ENCODE measurements around the gene HSPA4L. TPM values are rescaled to one million over a fixed set of nuclear protein-coding genes. Genes with fewer than 3 reads are reported as not detected.

Gene HSPA4L
- total and polyA plus RNA-seq, 2 donors, result 1.7 to 4.5 TPM

DNA sequence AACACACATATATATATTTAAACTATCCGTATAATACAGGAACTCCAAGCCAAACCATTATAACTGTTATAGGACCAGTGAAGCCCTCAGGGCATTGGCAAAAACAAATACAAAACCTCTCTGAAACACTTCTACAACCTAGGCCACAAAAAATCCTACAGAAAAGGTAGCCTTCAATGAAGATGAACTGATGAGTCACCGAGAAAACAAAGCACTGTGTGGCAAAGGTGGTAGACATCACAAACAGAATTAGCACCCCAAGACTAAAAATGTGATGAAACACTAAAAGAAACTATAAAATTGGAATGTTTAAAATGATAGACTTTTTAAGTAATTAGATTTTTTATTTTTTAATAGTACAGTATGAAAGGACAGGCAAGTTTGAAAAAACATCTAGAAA, 5.5 kb upstream of the HSPA4L start:
- Histone ChIP-seq H3K4me3 (ENCODE audit: low read depth, low read length) (no peak overlapping the region), H3K27ac (ENCODE audit: low read depth) (no peak overlapping the region), H3K4me1 (ENCODE audit: insufficient read depth) (peaks cover 2% of the 10 kb centered on the region), H3K36me3 (ENCODE audit: insufficient read depth) (no peaks in the 10 kb centered on the region)
- WGBS, result 90% methylated on average over 2 of the region's 2 CpGs
- no peak for DNase-seq (ENCODE audit: extremely low spot score)

DNA sequence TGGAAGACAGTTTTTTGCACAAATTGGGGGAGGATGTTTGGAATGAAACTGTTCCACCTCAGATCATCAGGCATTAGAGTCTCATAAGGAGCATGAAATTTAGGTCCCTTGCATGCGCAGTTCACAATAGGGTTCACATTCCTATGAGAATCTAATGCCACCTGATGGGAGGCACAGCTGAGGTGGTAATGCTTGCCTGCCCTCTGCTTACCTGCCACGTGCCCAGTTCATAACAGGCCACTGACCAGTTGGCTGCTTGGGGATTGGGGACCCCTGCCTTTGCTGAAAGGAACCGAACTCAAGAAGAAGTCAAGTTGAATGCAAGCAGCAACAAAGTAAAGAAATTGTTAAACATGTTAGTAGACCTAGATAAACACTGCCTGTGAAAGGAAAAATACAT, 4.6 kb upstream of the HSPA4L start:
- H3K27ac ChIP-seq (ENCODE audit: low read depth), result no peak overlapping the region
- WGBS, result 79% methylated on average over 3 of the region's 3 CpGs
- no peaks in the 10 kb centered on the region for H3K36me3 ChIP-seq (ENCODE audit: insufficient read depth)
- DNase-seq (ENCODE audit: extremely low spot score), result no peak
- peaks cover 2% of the 10 kb centered on the region for H3K4me1 ChIP-seq (ENCODE audit: insufficient read depth)
- no peak overlapping the region for H3K4me3 ChIP-seq (ENCODE audit: low read depth, low read length)

DNA sequence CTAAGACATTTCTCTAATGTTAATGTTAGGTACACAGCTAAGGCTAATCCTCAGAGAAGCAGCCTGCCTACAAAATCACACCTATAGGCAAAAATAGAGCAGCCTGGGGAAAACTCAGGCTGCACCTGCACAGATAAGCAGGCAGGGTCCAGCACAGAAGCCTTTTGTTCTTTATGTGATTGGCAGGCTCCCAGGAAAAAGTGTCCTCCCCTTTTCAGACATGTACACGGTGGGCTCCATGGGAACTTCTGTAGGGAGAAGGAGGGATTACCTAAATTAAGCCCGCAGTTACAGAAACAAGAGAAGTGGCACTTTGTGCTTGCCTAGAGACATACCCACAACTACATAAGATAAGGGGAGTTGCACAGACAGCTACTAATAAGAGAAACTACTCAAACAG, 4.0 kb upstream of the HSPA4L start:
- Histone ChIP-seq H3K36me3 (ENCODE audit: insufficient read depth) (no peaks in the 10 kb centered on the region), H3K4me1 (ENCODE audit: insufficient read depth) (peaks cover 2% of the 10 kb centered on the region), H3K4me3 (ENCODE audit: low read depth, low read length) (no peak overlapping the region), H3K27ac (ENCODE audit: low read depth) (no peak overlapping the region)
- DNase-seq (ENCODE audit: extremely low spot score), result no peak
- WGBS, result 42% methylated on average over 2 of the region's 2 CpGs

DNA sequence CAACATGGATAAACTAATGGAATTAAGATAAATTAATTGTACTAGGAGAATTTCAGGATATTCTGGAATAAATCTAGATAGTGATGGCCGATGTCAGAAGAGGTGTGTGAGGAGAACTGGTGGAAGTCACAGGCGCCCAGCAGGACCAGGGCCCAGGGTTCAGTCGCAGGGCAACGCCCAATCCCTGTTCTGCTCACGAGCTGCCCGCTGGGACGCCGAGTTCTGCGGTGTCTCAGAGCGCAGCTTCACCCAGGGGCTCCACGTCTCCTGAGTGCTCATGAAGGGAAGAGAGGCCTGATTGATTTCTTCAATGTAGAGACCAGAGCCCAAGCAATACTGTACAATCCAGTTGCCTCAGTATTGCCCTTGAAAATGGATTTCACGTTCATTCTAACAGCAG, 1.5 kb upstream of the HSPA4L start:
- Histone ChIP-seq H3K36me3 (ENCODE audit: insufficient read depth) (no peaks in the 10 kb centered on the region), H3K4me1 (ENCODE audit: insufficient read depth) (peaks cover 2% of the 10 kb centered on the region), H3K27ac (ENCODE audit: low read depth) (no peak overlapping the region), H3K4me3 (ENCODE audit: low read depth, low read length) (no peak overlapping the region)
- DNase-seq (ENCODE audit: extremely low spot score), result no peak
- 97% methylated on average over 12 of the region's 12 CpGs for WGBS

DNA sequence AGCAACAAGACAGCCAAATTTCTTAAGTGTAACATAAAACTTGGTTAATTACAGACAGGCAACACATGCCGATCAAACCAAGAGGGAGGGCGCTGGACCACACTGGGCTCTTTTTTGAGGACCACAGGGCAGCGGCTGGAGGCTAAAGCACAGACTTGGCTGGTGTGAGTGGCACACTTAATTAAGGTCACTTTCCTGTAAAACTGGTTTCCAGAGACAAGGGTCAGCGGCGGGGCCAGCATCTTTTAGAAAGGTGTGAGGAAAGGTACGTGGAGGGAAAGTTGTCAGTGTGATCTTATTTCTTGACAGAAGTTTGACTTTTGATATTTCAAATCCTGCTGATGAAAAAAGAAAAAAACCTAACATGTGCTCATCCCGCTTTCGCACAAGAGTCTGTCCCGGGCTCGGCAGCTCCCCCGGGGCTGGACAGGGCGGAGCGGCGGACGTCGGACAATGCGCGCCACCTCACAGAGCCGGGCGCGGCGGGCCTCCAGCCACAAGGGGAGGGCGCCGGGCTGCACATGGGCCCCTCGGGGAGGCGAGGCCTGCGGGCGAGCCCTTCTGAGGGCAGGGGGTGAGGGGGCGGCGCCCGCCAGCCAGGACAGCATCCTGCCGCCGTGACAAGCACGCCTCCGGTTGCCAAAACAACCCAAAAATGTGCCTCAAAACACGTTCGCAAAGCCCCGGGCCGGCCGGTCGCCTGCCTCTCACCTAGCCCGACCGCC, 660 bp upstream of the HSPA4L start:
- no peak overlapping the region for H3K27ac ChIP-seq (ENCODE audit: low read depth)
- DNase-seq (ENCODE audit: extremely low spot score), result no peak
- H3K36me3 ChIP-seq (ENCODE audit: insufficient read depth), result no peaks in the 10 kb centered on the region
- H3K4me3 ChIP-seq (ENCODE audit: low read depth, low read length), result peak overlapping the region; percentile 61
- peaks cover 2% of the 10 kb centered on the region for H3K4me1 ChIP-seq (ENCODE audit: insufficient read depth)
- WGBS, result 12% methylated on average over 43 of the region's 43 CpGs

DNA sequence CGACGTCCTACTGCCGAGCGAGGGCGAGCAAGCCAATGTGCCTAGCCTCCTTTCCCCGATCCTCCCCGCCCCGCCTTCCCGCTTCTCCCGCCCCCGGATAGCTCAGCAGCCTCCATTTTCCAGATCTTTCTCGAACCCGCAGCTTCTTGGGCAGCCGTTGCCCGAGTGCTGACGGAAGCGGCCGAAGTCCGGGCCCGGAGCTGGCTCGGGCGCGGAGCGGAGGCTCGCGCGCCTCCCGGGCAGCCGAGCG, 172 bp upstream of the HSPA4L start:
- no peak overlapping the region for H3K27ac ChIP-seq (ENCODE audit: low read depth)
- peak overlapping the region; percentile 61 for H3K4me3 ChIP-seq (ENCODE audit: low read depth, low read length)
- no peaks in the 10 kb centered on the region for H3K36me3 ChIP-seq (ENCODE audit: insufficient read depth)
- peaks cover 2% of the 10 kb centered on the region for H3K4me1 ChIP-seq (ENCODE audit: insufficient read depth)
- under 1% methylated on average over 30 of the region's 30 CpGs for WGBS
- DNase-seq (ENCODE audit: extremely low spot score), result peak; percentile 51

DNA sequence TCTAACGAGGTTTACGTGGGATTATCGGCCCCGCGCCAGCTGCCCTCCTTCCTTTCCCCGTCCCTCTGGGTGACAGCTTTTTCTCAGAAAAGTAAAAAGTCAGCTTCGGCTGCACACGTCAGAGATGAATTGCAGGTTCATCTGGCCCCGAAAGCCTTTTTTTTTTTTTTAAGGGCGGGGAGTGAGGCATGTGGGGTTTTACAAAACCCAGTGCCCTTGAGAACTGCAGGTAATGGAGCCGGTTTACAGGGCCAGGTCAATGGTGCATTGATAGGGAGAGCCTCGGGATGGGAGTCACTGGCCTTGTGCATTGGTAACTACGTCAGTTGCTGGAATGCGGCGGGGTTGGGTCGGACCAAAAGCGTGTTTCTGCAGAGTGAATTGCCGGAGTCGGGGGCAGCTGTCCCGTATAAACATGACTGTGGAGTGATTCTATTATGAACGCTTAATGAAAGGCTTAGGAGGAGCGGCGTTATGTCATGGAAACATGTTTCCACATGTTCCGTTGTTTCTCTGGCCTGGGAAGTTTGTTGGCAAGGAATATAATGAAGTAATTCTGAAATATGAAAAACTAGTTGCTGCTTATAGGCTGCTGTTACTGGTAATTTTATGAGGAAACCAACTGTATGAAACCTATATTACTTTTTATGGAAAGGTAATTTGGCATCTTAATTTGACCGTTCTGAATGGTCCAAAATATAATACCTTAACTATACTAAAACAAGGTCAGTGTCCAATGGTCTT, 1.1 kb downstream of the HSPA4L start:
- WGBS, result 6% methylated on average over 25 of the region's 25 CpGs
- DNase-seq (ENCODE audit: extremely low spot score), result peak; percentile 73
- H3K4me1 ChIP-seq (ENCODE audit: insufficient read depth), result peaks cover 2% of the 10 kb centered on the region
- peak overlapping the region; percentile 61 for H3K4me3 ChIP-seq (ENCODE audit: low read depth, low read length)
- peak overlapping the region; percentile 13 for H3K27ac ChIP-seq (ENCODE audit: low read depth)
- H3K36me3 ChIP-seq (ENCODE audit: insufficient read depth), result no peaks in the 10 kb centered on the region

DNA sequence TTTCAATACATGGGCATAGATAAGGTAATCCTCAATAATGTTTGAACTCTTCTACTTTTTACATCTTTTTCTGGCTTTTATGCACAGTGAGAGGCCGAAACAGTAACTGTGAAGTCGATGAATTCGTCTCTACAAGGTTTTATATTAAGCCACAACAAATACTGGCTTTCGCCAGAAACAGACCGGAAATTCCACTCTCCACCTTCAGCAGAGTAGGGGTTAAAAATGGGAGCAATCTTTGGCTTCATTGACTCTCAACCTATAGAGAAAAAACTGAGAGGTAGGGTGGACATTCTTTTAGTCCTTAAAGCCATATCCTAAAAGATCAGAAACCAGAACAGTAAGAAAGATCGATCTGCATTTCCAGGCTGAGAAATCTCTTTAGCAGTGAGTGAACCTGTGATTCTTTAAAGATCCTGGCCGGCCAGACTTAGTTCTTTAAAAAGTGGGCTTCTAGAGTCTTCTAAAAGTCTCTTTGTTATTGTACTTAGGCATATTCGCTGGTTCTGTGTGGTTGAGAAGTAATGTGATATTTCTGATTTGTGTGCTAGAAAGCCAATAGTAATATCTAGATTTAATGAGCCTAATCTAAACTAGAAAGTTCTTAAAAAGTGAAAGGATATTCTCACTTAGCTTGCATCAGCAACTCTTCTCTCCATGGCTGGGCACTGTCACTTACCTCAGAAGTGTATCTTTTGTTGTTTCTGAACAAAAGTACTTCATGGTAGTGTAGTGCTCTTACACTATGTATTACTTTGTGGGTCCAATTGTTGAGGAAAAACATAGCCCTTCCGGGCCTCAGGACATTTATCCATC, 2.0 kb downstream of the HSPA4L start:
- Histone ChIP-seq H3K36me3 (ENCODE audit: insufficient read depth) (no peaks in the 10 kb centered on the region), H3K4me3 (ENCODE audit: low read depth, low read length) (no peak overlapping the region), H3K4me1 (ENCODE audit: insufficient read depth) (peaks cover 2% of the 10 kb centered on the region), H3K27ac (ENCODE audit: low read depth) (peak overlapping the region; percentile 43)
- no peak for DNase-seq (ENCODE audit: extremely low spot score)
- WGBS, result 80% methylated on average over 9 of the region's 9 CpGs

DNA sequence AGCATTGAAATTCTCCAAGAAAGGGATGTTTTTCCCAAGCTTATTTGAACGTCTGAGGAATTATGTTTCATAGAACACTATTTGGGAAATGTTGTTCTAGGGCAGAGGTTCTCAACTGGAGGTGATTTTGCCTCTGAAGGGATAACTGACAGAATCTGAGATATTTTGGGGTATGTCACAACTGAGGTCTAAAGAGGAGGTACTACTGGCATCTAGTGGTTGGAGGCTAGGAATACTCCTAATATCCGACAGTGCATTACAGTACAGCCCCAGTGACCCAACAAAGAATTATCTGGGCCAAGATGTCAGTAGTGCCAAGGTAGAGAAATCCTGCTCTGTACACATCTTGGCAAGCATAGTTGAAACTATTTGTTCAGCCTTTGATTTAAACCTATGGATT, 6.4 kb downstream of the HSPA4L start:
- Histone ChIP-seq H3K4me3 (ENCODE audit: low read depth, low read length) (no peak overlapping the region), H3K4me1 (ENCODE audit: insufficient read depth) (no peaks in the 10 kb centered on the region), H3K36me3 (ENCODE audit: insufficient read depth) (no peaks in the 10 kb centered on the region), H3K27ac (ENCODE audit: low read depth) (no peak overlapping the region)
- no peak for DNase-seq (ENCODE audit: extremely low spot score)
- 81% methylated on average over 2 of the region's 2 CpGs for WGBS

DNA sequence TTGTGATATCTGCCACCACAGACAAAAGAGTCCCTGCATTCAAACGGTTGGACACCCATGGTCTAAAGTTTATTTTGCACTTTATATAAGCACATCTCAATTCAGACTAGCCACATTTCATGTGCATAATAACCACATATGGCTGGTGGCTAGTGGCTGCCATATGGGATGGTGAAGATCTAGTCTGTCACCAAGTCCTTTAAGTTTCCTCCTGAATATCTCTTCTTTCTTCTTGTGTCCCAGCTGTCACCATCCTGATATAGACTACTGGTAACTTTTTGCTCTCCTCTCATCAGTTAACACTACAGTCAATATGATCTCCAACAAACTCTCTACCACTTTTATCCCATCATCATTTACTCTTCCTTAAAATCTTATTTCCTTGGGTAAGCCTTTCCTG, 9.3 kb downstream of the HSPA4L start:
- 62% methylated on average over 1 of the region's 1 CpG for WGBS
- Histone ChIP-seq H3K27ac (ENCODE audit: low read depth) (no peak overlapping the region), H3K4me1 (ENCODE audit: insufficient read depth) (no peaks in the 10 kb centered on the region), H3K36me3 (ENCODE audit: insufficient read depth) (no peaks in the 10 kb centered on the region), H3K4me3 (ENCODE audit: low read depth, low read length) (no peak overlapping the region)
- no peak for DNase-seq (ENCODE audit: extremely low spot score)

DNA sequence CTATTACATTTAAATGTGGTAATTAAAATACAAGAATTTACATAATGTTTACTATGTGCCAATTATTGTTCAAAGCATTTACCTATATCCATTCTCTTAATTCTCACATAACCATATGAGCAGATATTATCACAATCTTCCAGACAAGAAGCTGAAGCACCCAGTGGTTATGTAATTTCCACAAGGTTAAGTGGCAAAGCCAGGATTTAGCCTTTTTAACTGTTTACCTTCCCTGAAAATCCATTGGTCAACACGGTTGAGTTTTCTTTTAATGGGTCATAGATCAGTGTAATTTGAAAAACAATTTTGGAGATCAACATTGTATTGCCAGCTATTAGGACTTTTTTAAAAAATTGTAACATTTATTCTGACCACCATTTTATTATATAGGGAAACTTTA, 11.4 kb downstream of the HSPA4L start:
- Histone ChIP-seq H3K36me3 (ENCODE audit: insufficient read depth) (no peaks in the 10 kb centered on the region), H3K4me3 (ENCODE audit: low read depth, low read length) (no peak overlapping the region), H3K27ac (ENCODE audit: low read depth) (no peak overlapping the region), H3K4me1 (ENCODE audit: insufficient read depth) (no peaks in the 10 kb centered on the region)
- no peak for DNase-seq (ENCODE audit: extremely low spot score)
- WGBS, result 76% methylated on average over 1 of the region's 1 CpG

DNA sequence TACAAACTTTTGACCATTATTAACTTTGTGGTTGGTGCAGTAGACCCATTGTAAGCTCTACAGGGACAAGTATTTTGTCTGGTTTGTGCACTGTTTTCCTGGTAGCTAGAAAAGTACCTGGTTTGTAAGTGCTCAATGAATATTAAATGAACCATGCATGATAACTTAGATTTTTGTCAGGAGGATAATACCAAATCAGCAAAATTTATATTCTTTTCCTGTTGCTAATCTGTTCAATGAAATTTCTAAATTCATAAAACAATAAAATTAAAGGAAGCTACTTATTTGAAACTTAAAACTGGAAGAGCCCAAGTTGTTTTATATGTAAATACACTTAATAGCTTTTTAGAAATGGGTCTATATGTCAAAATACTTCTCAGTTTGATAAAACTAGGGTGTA, 17.6 kb downstream of the HSPA4L start:
- no peaks in the 10 kb centered on the region for H3K4me1 ChIP-seq (ENCODE audit: insufficient read depth)

DNA sequence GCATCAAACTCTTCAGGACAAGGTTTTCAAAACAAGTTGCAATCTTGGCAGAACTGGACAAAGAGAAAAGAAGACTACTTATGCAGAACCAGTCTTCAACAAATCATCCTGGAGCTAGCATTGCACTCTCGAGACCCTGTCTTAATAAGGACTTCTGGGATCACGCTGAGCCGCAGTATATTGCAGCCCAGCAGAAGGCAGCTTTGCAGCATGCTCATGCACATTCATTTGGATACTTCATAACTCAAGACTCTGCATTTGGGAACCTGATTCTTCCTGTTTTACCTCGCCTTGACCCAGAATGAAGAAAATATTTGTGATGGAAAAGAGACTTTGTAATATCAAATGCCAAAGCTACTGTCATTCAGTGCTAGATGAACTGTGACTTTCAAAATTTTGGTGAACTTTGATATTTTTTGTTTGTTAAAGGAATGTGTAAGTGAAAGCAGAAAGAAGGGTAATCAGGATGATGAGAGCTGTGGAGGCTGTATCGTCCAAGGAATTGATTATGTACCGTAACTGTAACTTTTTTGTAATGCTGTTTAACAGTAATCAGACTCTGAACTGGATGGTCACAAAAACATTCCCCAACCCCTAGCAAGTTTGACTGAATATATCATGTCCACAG, 27.2 kb downstream of the HSPA4L start:
- Histone ChIP-seq H3K36me3 (ENCODE audit: insufficient read depth) (no peaks in the 10 kb centered on the region), H3K4me1 (ENCODE audit: insufficient read depth) (no peaks in the 10 kb centered on the region), H3K4me3 (ENCODE audit: low read depth, low read length) (no peak overlapping the region), H3K27ac (ENCODE audit: low read depth) (no peak overlapping the region)
- no peak for DNase-seq (ENCODE audit: extremely low spot score)
- 59% methylated on average over 6 of the region's 6 CpGs for WGBS

More for the DNA sequence above, 17.6 kb downstream of the HSPA4L start:
- no peak overlapping the region for H3K4me3 ChIP-seq (ENCODE audit: low read depth, low read length)
- no peaks in the 10 kb centered on the region for H3K36me3 ChIP-seq (ENCODE audit: insufficient read depth)
- no peak for DNase-seq (ENCODE audit: extremely low spot score)
- no peak overlapping the region for H3K27ac ChIP-seq (ENCODE audit: low read depth)
